Transverse colon (tissue), 4 donors: ENCODE measurements around the gene PLXNA3. TPM values are rescaled to one million over a fixed set of nuclear protein-coding genes. Genes with fewer than 3 reads are reported as not detected.

Source experiments
- DNase-seq: peaks from one replicate; pipeline ENCODE4 v3.0.0-alpha.2; 2019
- H3K27ac ChIP-seq, 4 donors: fragments of 200-600 bp; sonication (generic); 2 replicates each; pipeline ENCODE4 v1.5.1; 2016 to 2018; ENCODE audit warnings: inconsistent platforms in 4 of 4
- H3K27me3 ChIP-seq: fragments of 200-600 bp; sonication (generic); 2 replicates; pipeline ENCODE4 v1.5.1; 2017; ENCODE audit warnings: inconsistent platforms
- H3K36me3 ChIP-seq, 4 donors: fragments of 200-600 bp; sonication (generic); 2 replicates each; pipeline ENCODE4 v1.5.1; 2017 to 2019; ENCODE audit warnings: inconsistent platforms in 4 of 4
- H3K4me1 ChIP-seq, 4 donors: fragments of 200-600 bp; sonication (generic); 2 replicates each; pipeline ENCODE4 v1.5.1; 2017 to 2020; ENCODE audit warnings: inconsistent platforms in 4 of 4
- H3K4me3 ChIP-seq, 4 donors: fragments of 200-600 bp; sonication (generic); 1 replicate in 1 of 4; 2 replicates in 3 of 4; pipeline versions ENCODE4 v1.5.1 to v1.6.1; 2017 to 2019; ENCODE audit warnings: inconsistent platforms in 4 of 4
- H3K9me3 ChIP-seq, 2 donors: fragments of 200-600 bp; sonication (generic); 2 replicates each; pipeline ENCODE4 v1.5.1; 2017 to 2019; ENCODE audit warnings: inconsistent platforms in 2 of 2
- CTCF ChIP-seq, 5 experiments: fragments of 200-600 bp in 3 of 5; fragments of 450-650 bp in 2 of 5; sonication (generic) in 3 of 5; IDR thresholded peaks; 1 replicate in 2 of 5; 2 replicates in 3 of 5; pipeline ENCODE4 v1.5.1; 2016 to 2017; ENCODE audit warnings: antibody characterized with exemption in 5 of 5, inconsistent platforms in 3 of 5, mild to moderate bottlenecking in 2 of 5, moderate library complexity in 1 of 5
- EP300 ChIP-seq: sonication (generic); formaldehyde crosslinking; IDR thresholded peaks from one replicate; pipeline ENCODE4 v1.6.1; 2017; ENCODE audit warnings: antibody characterized with exemption, low read depth
- POLR2A ChIP-seq: fragments of 450-650 bp; IDR thresholded peaks from one replicate; pipeline ENCODE4 v1.6.1; 2016; ENCODE audit warnings: antibody characterized with exemption, mild to moderate bottlenecking, moderate library complexity
- POLR2AphosphoS5 ChIP-seq, 3 donors: sonication (generic); formaldehyde crosslinking; IDR thresholded peaks; one replicate each; pipeline ENCODE4 v1.6.1; 2016; ENCODE audit warnings: antibody characterized with exemption in 3 of 3
- WGBS, 2 donors: methylation state at CpG; one replicate each; pipeline ENCODE4 v1.1.5; 2018; ENCODE audit warnings: low coverage in 1 of 2; 5-methylcytosine and 5-hydroxymethylcytosine counted together
- in situ Hi-C, 4 donors: fragments of 200-750 bp; cut with MboI; loops; one replicate each; pipeline versions ENCODE4 v1.15.0 to v1.15.1; 2017; ENCODE audit warnings: low sequenced_read_pairs in 3 of 4, low pct_ligation_motif_present in 1 of 4, low pct_unique_long_range_greater_than_20kb in 1 of 4
- intact Hi-C: fragments of 100-400 bp; cut with DNase I; formaldehyde crosslinking; loops from one replicate; pipeline ENCODE4 v1.15.1; 2023; ENCODE audit warnings: low total_unique reads
- total RNA-seq, 4 donors: library from RNA; depleted of rRNA; stranded (reverse); fragments of >200 nt; gene quantifications; one replicate each; pipeline ENCODE4 v1.1.0, GENCODE V29; 2016

PLXNA3 gene
- total RNA-seq, 4 donors from 2014 or later, result 17.3 to 128 (median 52.8) TPM

DNA sequence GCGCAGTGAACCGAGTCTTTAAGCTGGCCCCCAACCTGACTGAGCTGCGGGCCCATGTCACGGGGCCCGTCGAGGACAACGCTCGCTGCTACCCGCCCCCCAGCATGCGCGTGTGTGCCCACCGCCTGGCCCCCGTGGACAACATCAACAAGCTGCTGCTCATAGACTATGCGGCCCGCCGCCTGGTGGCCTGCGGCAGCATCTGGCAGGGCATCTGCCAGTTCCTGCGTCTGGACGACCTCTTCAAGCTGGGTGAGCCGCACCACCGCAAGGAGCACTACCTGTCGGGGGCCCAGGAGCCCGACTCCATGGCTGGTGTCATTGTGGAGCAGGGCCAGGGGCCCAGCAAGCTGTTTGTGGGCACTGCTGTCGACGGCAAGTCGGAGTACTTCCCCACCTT is 2.2 kb downstream of the PLXNA3 start:
- in situ Hi-C loops, result no loop called here

GRCh38 chrX:154462396-154462795 is 4.3 kb downstream of the PLXNA3 start:
- H3K36me3 ChIP-seq, result no peaks in the 10 kb centered on the region
- H3K27ac ChIP-seq, result no peak overlapping the region
- in situ Hi-C loops (no loop called here), intact Hi-C loops (no loop called here)
- no peaks in the 10 kb centered on the region for H3K27me3 ChIP-seq
- TF ChIP-seq CTCF (IDR thresholded peaks at IDR 0.05) (no peak), POLR2A (no peak), EP300 (no peak), POLR2AphosphoS5 (IDR thresholded peaks at IDR 0.05) (no peak)
- no peaks in the 10 kb centered on the region for H3K9me3 ChIP-seq
- DNase-seq, result no peak
- H3K4me1 ChIP-seq, result peaks cover 2 to 9% (median 6%) of the 10 kb centered on the region in 4 donors
- no peak overlapping the region for H3K4me3 ChIP-seq
- 78% methylated on average over 8 of the region's 8 CpGs; no CpG with 5 or more reads in 1 of the 2 donors for WGBS, 2 donors

More for the DNA sequence above, 2.2 kb downstream of the PLXNA3 start:
- H3K27ac ChIP-seq, result no peak overlapping the region
- H3K4me3 ChIP-seq, result no peak overlapping the region
- H3K9me3 ChIP-seq, result no peaks in the 10 kb centered on the region
- H3K27me3 ChIP-seq, result no peaks in the 10 kb centered on the region
- intact Hi-C loops, result no loop called here
- H3K36me3 ChIP-seq, result no peaks in the 10 kb centered on the region
- TF ChIP-seq CTCF (IDR thresholded peaks at IDR 0.05) (no peak), EP300 (no peak), POLR2A (no peak), POLR2AphosphoS5 (IDR thresholded peaks at IDR 0.05) (no peak)
- WGBS, 2 donors, result 94% methylated on average over 26 of the region's 26 CpGs; no CpG with 5 or more reads in 1 of the 2 donors
- H3K4me1 ChIP-seq, result peaks cover 2 to 9% (median 6%) of the 10 kb centered on the region in 4 donors
- DNase-seq, result no peak

DNA sequence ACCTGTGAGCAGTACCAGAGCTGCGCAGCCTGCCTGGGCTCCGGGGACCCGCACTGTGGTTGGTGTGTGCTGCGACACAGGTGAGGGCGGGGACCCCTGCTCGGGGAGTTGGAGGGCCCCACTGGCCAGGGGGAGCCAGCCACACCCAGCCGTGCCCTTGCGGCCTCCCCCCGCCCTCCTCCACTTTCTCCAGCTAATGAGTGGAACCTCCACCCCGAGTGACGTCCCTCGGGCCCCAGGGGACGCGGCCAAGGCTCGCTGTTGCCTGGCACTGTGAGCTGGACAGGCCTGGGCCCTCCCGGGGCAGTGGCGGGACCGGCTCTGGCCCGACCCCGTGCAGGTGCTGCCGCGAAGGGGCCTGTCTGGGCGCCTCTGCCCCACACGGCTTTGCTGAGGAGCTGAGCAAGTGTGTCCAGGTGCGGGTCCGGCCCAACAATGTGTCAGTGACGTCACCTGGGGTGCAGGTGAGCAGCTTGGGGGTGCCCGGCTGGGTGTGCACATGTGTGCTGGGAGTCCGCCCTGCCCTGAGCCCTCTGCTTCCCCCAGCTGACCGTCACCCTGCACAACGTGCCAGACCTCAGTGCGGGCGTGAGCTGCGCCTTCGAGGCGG is 5.6 kb downstream of the PLXNA3 start:
- no peak for TF ChIP-seq CTCF (IDR thresholded peaks at IDR 0.05)
- no peak for TF ChIP-seq EP300
- no peak for TF ChIP-seq POLR2AphosphoS5 (IDR thresholded peaks at IDR 0.05)
- TF ChIP-seq POLR2A, result no peak
- Histone ChIP-seq H3K4me1 (peaks cover 2 to 9% (median 6%) of the 10 kb centered on the region in 4 donors), H3K36me3 (no peaks in the 10 kb centered on the region), H3K27me3 (no peaks in the 10 kb centered on the region), H3K4me3 (no peak overlapping the region), H3K27ac (no peak overlapping the region), H3K9me3 (no peaks in the 10 kb centered on the region)
- WGBS, 2 donors, result 88% methylated on average over 36 of the region's 36 CpGs; no CpG with 5 or more reads in 1 of the 2 donors
- intact Hi-C loops, result no loop called here
- in situ Hi-C loops, result no loop called here
- no peak for DNase-seq

DNA sequence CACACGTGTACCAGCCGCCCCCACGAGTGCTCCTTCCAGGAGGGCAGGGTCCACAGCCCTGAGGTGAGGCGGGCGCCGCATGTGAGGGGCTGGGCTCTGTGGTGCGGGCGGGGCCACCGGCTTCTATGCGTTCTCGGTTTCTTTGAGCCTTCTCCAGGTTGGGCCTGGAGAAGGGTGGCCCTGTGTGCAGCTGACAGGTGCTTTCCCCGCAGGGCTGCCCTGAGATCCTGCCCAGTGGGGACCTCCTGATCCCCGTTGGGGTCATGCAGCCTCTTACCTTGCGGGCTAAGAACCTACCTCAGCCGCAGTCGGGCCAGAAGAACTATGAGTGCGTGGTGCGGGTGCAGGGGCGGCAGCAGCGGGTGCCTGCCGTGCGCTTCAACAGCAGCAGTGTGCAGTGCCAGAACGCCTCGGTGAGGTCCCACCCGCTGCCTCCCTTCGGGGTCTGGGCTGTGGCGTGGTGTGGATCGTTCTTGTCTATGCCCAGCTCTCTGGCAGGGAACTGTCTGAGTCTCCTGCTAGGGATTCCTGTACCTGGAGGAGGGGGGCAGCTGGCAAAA is 6.8 kb downstream of the PLXNA3 start:
- Histone ChIP-seq H3K27me3 (no peaks in the 10 kb centered on the region), H3K4me3 (no peak overlapping the region), H3K9me3 (no peaks in the 10 kb centered on the region), H3K27ac (no peak overlapping the region), H3K36me3 (no peaks in the 10 kb centered on the region), H3K4me1 (no peaks in the 10 kb centered on the region)
- TF ChIP-seq POLR2AphosphoS5 (IDR thresholded peaks at IDR 0.05), result no peak
- no peak for TF ChIP-seq POLR2A
- TF ChIP-seq CTCF (IDR thresholded peaks at IDR 0.05), result no peak
- no peak for TF ChIP-seq EP300
- no peak for DNase-seq
- intact Hi-C loops, result no loop called here
- 94% methylated on average over 28 of the region's 28 CpGs; no CpG with 5 or more reads in 1 of the 2 donors for WGBS, 2 donors
- in situ Hi-C loops, result no loop called here
